Cardiac atrium fibroblast (primary cell): ENCODE measurements around the gene HNRNPH1. TPM values are rescaled to one million over a fixed set of nuclear protein-coding genes. Genes with fewer than 3 reads are reported as not detected.

ENCODE experiments used
- total RNA-seq: library from RNA; depleted of rRNA; stranded (reverse); fragments of >200 nt; gene quantifications from 2 replicates; pipeline ENCODE4 v1.2.3, GENCODE V29; 2015

HNRNPH1 gene
- total RNA-seq: 169 and 209 TPM in 2 replicates

GRCh38 chr5:179623003-179623905 lies at the start of gene HNRNPH1:
TSS of gene HNRNPH1 (minus strand) at chr5:179623671. CDS start at chr5:179623133, 538 bp downstream.

Other genes starting within 250 kb of the HNRNPH1 start
- gene RUFY1, start 73.1 kb downstream of the HNRNPH1 start, total RNA-seq: 24.0 and 25.1 TPM in 2 replicates
- gene CBY3, start 57.4 kb upstream of the HNRNPH1 start, total RNA-seq: not detected in 2 replicates
- gene CANX, start 75.3 kb upstream of the HNRNPH1 start, total RNA-seq: 434 and 490 TPM in 2 replicates
- gene MAML1, start 109.2 kb upstream of the HNRNPH1 start, total RNA-seq: 12.5 and 14.4 TPM in 2 replicates
- 9.9 and 13.9 TPM in 2 replicates for gene LTC4S, start 170.3 kb upstream of the HNRNPH1 start, total RNA-seq
- gene MGAT4B, start 183.2 kb upstream of the HNRNPH1 start, total RNA-seq: 154 and 178 TPM in 2 replicates
- 292 and 448 TPM in 2 replicates for gene SQSTM1, start 197.2 kb upstream of the HNRNPH1 start, total RNA-seq
- 7.6 and 7.8 TPM in 2 replicates for gene MRNIP, start 235.1 kb upstream of the HNRNPH1 start, total RNA-seq